Type B pancreatic cell (in vitro differentiated cells): ENCODE data around the gene NPAT. TPM values are rescaled to one million over a fixed set of nuclear protein-coding genes. Genes with fewer than 3 reads are reported as not detected.
"Not testable (repeated sequence)": the region's sequence is repeated elsewhere in the genome, so short reads cannot be mapped to it uniquely, and the experiment has no call there.

Source experiments
- DNase-seq: peaks from one replicate; pipeline ENCODE4 v3.0.0; 2021; ENCODE audit warnings: mixed read lengths; ENCODE audit not compliant: unreplicated experiment; ENCODE audit errors: extremely low spot score
- H3K27ac Mint-ChIP-seq: 2 replicates; pipeline ENCODE4 v1.8.0; 2021; ENCODE audit warnings: mild to moderate bottlenecking, mixed read lengths
- H3K27me3 Mint-ChIP-seq: 2 replicates; pipeline ENCODE4 v1.8.0; 2021; ENCODE audit warnings: mixed read lengths
- H3K36me3 Mint-ChIP-seq: 2 replicates; pipeline ENCODE4 v1.8.0; 2021; ENCODE audit warnings: mixed read lengths
- H3K4me1 Mint-ChIP-seq: one replicate; pipeline ENCODE4 v1.8.0; 2021; ENCODE audit warnings: mixed read lengths; ENCODE audit not compliant: unreplicated experiment
- H3K4me3 Mint-ChIP-seq: 2 replicates; pipeline ENCODE4 v1.8.0; 2021; ENCODE audit warnings: mild to moderate bottlenecking, mixed read lengths
- H3K9me3 Mint-ChIP-seq: 2 replicates; pipeline ENCODE4 v1.8.0; 2021; ENCODE audit warnings: mixed read lengths
- CTCF ChIP-seq: fragments of 200-600 bp; sonication (generic); conservative IDR thresholded peaks from 2 replicates; pipeline ENCODE4 v1.5.0; 2021; ENCODE audit warnings: antibody characterized with exemption, mild to moderate bottlenecking
- total RNA-seq: library from RNA; stranded (reverse); gene quantifications from 2 replicates; pipeline ENCODE4 v1.2.1, GENCODE V29; 2021; ENCODE audit warnings: low replicate concordance

The NPAT gene
- total RNA-seq, 1 donor from 2014 or later = 17.8 TPM

DNA sequence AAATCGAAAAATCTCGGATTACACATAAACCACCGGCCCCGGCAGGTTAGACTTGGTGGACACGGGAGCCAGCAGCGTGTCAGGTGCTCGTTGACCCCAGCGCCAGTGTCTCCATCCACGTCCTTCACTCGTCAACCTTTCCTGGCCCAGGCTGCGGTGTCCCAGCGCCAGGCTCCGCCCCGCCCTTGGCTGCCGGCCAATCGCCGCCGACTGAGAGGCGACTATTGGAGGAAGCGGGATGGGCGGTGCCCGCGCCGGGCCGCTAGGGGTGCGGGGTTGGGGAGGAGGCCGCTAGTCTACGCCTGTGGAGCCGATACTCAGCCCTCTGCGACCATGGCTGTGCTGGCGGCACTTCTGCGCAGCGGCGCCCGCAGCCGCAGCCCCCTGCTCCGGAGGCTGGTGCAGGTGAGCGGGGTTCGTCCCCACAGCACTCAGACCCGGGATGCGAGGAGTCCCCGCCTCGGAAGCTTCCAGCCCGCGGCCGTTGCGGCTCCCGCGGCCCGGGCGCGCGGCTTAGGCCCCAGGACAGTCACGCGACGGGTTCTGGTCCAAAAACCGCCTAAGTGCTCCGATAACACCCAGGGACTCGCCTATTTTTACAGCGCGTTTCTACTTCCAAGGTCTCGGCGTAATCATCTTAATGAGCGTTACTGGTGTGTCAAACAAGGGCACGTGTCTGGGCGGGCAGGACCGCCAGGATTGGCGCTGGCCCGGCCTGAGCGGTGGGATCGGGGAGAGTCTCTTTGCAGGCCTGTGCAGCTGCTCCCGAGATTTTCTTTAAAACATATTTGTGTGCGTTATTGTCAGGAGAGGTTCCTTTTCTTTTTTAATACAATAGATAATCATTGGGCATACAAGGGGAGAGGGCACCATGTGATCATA lies 100.9 kb downstream of the NPAT start, which contains the start of gene ACAT1:
Gene ACAT1 (plus strand): TSS at position 294 of the 882 bp plus-strand sequence. CDS start 40 bp downstream, at position 334.
- H3K4me1 Mint-ChIP-seq = peaks cover 21% of the 10 kb centered on the region
- H3K4me3 Mint-ChIP-seq = peak within 1 kb of the TSS; percentile 98
- peak; percentile 96 for DNase-seq
- H3K27ac Mint-ChIP-seq = peak within 1 kb of the TSS; percentile 93
- no peaks in the 10 kb centered on the region for H3K9me3 Mint-ChIP-seq
- H3K36me3 Mint-ChIP-seq = peaks cover 15% of the 10 kb centered on the region
- TF ChIP-seq CTCF = peak; percentile 73
- no peaks in the 10 kb centered on the region for H3K27me3 Mint-ChIP-seq

DNA sequence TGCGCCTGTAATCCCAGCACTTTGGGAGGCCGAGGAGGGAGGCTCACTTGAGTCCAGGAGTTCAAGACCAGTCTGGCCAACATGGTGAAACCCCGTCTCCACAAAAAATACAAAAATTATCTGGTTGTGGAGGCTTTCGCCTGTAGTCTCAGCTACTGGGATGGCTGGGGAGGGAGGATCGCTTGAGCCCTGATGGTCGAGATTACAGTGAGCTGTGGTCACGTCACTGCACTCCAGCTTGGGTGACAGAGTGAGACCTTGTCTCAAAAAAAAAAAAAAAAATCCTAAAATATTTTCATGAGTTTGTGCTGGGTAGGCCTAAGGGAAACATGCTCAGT lies 101.5 kb downstream of the NPAT start:
- H3K9me3 Mint-ChIP-seq, DNase-seq, H3K27ac Mint-ChIP-seq, H3K27me3 Mint-ChIP-seq: not testable (repeated sequence)
- Mint-ChIP-seq H3K36me3 (peaks cover 12% of the 10 kb centered on the region), H3K4me3 (peak overlapping the region; percentile 98), H3K4me1 (peaks cover 21% of the 10 kb centered on the region)

GRCh38 chr11:108117746-108118371 lies 104.6 kb downstream of the NPAT start:
- H3K9me3 Mint-ChIP-seq = no peaks in the 10 kb centered on the region
- H3K4me1 Mint-ChIP-seq = peaks cover 15% of the 10 kb centered on the region
- peaks cover 6% of the 10 kb centered on the region for H3K36me3 Mint-ChIP-seq
- H3K27ac Mint-ChIP-seq = no peak overlapping the region
- no peak for DNase-seq
- peak overlapping the region; percentile 62 for H3K4me3 Mint-ChIP-seq
- H3K27me3 Mint-ChIP-seq = no peaks in the 10 kb centered on the region
- TF ChIP-seq CTCF = peak; percentile 75

- H3K4me3 Mint-ChIP-seq = no peak overlapping the region
- H3K4me1 Mint-ChIP-seq = peaks cover 5% of the 10 kb centered on the region
- peaks cover 5% of the 10 kb centered on the region for H3K36me3 Mint-ChIP-seq
- H3K9me3 Mint-ChIP-seq = no peaks in the 10 kb centered on the region
- H3K27me3 Mint-ChIP-seq = no peaks in the 10 kb centered on the region
- DNase-seq = no peak
- TF ChIP-seq CTCF = no peak
- H3K27ac Mint-ChIP-seq = peak overlapping the region; percentile 63
These were observed 106.8 kb downstream of the NPAT start for GRCh38 chr11:108115500-108116140.

DNA sequence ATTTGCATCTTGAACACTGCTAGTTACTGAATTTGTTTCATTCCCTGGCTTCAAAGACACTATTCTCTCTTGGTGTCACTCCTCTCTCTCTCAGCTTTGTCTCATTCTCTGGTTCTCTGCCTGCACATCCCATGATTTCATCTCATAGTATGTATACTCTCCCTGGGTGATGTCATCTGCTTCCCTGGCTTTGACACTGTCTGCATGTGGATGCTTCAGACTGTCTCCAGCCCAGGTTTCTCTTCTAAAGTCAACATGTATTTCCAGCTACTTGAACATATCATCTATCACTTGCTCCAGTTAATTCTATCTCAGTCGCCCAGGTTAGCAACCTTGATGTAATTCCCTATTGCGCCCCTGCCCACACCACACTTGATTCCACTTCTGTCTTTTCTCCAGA lies 110.4 kb downstream of the NPAT start:
- no peaks in the 10 kb centered on the region for H3K9me3 Mint-ChIP-seq
- no peak overlapping the region for H3K4me3 Mint-ChIP-seq
- no peaks in the 10 kb centered on the region for H3K27me3 Mint-ChIP-seq
- no peak overlapping the region for H3K27ac Mint-ChIP-seq
- H3K4me1 Mint-ChIP-seq = peaks cover 5% of the 10 kb centered on the region
- DNase-seq = no peak
- peaks cover 5% of the 10 kb centered on the region for H3K36me3 Mint-ChIP-seq
- TF ChIP-seq CTCF = no peak

DNA sequence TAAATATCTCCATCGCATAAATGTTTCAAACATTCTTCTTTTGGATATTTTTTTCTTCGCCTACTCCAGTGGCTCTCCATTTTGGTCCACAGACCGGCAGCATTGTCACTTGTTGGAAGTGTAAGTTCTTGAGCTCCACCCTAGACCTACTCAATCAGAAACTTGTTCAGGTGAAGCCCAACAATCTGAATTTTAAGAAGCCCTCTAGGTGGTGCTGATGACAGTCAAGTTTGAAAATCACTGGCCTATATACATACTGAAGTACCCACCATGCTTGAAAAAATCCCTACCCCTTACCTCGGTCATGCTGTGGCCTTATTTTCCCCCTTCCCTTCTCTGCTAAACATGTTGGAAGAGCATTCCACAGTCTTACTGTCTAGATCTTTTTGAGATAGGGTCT lies 111.3 kb downstream of the NPAT start:
- no peak for TF ChIP-seq CTCF
- H3K4me3 Mint-ChIP-seq = no peak overlapping the region
- H3K36me3 Mint-ChIP-seq = peaks cover 5% of the 10 kb centered on the region
- H3K27ac Mint-ChIP-seq = no peak overlapping the region
- no peak for DNase-seq
- H3K4me1 Mint-ChIP-seq = peaks cover 5% of the 10 kb centered on the region
- no peaks in the 10 kb centered on the region for H3K27me3 Mint-ChIP-seq
- no peaks in the 10 kb centered on the region for H3K9me3 Mint-ChIP-seq
